Activated CD4-positive, alpha-beta T cell treated with anti-CD3 and anti-CD28 coated beads, Interleukin-2, amount 50 U/mL, for 24 hours (primary cell): ENCODE data around the gene FKBP1C.

Experiments
- DNase-seq, 2 donors: peaks; one replicate each; pipeline ENCODE4 v3.0.0-alpha.2; 2020; ENCODE audit warnings: low read depth in 1 of 2, low spot score in 1 of 2

Gene FKBP1C

DNA sequence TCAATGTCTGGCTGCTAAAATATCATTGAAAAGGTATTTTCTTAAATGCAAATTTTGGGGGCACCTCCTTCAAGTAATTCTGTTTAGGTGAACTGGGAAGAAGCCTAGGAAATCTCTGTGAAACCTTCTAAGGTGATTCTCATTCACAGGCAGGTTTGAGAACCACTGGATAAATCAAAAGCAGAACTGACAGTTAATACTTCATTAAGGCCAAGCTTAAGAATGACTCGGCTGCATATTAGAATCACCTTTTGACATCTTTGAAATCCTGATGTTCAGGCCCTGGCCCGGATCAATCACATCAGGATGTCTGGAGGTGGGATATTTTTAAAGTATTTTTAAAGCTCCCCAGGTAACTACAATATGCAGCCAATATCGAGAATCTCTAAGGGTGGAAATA lies 50.6 kb downstream of the FKBP1C start:
- DNase-seq: no peak
